GM11168 (cell line): ENCODE data around the gene CD300H.

Experiments used
- in situ Hi-C: fragments of 300-500 bp; cut with MboI; formaldehyde crosslinking; loops from one replicate; pipeline ENCODE4 v1.12.0; 2022; ENCODE audit warnings: low sequenced_read_pairs; ENCODE audit not compliant: unreplicated experiment

CD300H gene

DNA sequence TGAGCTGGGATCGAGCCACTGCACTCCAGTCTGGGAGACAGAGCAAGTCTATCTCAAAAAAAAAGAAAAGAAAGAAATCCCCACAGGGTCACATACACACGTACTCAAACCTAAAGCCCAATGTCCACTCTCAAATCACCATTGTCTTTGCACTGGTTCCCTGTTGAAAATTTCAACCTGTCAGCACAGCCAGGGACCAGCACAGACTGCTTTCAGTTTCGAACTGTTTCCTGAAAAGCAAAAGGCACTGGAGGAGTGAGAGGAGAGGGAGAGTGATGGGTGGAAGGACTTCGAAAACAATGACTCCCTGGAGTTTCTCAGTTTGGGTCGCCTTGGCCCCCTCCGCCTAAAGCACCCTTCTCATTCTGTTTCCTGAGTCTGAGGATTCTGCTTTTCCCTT is 12.4 kb downstream of the CD300H start:
- in situ Hi-C loops: no loop called here

DNA sequence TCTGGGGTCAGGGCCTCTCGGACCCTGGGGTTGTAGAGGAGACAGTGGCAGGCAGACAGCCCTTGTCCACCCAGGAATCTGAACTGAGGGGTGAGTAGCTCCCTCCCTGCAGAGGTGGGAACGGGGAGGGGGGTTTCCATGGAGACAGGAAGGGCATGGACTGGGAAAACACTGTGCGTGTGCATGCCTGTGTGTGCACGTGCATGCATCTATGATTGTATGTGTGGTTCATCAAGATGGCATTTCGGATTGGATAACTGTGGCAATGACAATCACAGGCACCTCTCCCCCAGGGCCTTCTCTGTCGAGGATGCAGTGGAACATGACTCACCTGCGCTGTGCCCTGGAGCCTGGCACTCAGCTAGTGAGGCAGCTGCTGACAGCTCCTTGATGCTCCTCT is 15.3 kb downstream of the CD300H start:
- in situ Hi-C loops: no loop called here

DNA sequence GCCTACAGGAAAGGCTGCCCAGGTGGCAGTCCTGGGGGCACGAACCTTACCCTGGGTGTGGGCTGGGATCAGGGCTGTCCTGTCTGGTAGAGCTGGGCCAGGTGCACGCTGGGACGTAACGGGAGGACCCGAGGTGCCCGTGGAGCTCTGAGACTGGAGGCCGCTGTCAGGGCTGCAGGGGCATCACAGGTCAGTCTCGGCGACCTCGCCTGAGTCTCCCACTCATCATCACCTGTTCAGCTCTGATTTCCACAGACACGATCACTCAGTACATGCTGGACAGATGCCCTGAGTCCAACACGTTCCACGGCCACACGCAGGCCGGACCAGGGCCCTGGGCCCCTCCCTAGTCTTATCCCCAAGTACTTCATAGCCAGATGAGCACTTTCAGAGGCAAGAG is 16.7 kb downstream of the CD300H start:
- in situ Hi-C loops: no loop called here

DNA sequence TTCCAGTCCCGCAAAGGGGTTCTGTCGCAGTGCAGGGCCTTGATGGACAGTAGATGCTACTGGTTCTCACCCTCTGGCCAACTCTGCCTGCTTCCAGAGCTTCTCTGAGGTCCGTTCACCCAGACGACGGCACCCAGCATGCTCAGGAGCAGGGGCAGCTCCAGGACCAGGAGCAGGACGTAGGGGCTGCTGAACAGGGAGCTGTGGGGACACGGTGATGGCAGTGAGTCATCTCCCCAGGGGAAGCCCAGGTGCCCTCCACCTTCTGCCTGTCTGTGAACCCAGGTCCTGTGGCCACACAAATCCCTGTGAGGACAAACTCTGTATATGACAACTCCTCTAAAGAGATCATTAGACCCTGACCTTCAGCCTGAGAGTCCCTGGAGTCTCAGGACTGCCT is 18.0 kb downstream of the CD300H start:
- in situ Hi-C loops: no loop called here

DNA sequence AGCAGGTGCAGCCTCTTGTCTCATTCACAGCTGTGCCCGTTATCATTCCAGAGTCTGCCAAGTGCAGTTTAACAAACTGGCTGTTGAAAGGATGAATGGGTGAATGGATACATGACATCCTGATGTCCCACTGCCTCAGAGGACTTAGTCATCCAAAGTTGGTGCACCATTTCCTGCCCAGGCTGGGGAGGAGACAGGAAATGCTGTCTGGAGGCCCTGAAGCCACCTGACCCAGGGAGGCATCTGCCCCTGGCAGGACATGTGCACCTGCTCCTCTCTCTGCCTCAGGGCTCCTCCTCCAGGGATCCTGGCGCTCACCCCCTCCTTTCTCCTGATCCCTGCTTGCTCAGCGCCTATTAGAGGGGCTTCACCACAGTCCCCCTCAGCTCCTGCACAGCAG is 19.6 kb downstream of the CD300H start:
- in situ Hi-C loops: no loop called here

DNA sequence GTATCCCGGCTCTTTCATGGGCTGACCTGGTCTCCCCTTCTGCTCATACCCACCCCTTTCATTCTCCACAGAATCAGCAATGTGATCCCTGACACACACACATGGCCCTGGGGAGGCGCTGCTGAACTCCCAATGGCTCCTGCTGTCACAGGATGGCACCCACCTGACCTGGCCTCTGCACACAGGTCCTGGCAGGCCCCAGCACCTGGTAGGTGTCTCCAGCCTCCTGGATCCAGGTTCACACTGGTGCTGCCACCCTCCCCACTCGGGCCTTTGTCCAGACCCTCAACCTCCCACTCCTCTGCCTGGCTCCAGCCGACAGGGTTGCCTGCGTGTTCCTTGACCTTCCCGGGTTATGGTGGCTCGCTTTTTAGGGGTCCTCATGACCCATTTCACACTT is 20.0 kb downstream of the CD300H start:
- in situ Hi-C loops: no loop called here

DNA sequence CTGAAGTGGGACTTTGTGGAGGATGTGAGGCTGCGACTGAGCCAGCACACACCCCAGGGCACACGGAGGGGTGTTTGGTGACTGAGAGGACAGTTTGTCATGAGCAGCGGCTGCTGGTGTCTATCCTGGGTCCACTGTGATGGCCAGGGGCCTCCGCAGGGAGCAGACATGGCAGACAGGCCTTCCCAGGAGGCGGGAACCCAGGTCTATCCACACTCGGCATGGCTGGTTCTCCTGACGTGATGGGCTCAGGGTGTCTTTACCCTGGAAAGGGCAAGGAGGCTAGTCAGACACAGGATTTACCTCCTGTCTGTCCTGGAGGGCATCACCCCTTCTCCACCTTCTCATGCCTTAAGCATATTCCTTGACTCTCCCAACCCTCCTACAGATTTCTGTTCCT is 20.7 kb downstream of the CD300H start:
- in situ Hi-C loops: no loop called here

DNA sequence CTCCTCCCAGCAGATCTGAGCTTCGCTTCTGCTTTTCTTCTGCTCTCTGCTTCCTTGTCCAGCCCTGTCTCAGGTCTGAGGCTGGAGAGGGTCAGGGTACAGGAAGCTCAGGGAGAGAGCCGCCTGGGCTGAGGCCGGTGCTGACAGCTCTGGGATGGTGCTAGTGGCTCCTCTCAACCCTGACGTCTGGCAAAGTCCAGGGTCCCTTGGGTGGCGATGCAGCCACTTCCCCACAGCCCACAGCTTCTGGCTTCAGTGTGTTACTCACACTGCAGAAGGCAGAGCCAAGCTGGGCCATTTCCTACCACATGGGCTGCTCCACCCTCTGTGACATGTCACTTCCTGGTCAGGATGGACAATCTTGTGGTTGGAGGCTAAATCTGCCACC is 21.5 kb downstream of the CD300H start, which contains the start of gene CD300C:
Gene CD300C, minus strand, starts transcription at position 273 of the 388 bp plus-strand sequence. CDS start 333 bp downstream, outside the sequence.
- in situ Hi-C loops: no loop called here

DNA sequence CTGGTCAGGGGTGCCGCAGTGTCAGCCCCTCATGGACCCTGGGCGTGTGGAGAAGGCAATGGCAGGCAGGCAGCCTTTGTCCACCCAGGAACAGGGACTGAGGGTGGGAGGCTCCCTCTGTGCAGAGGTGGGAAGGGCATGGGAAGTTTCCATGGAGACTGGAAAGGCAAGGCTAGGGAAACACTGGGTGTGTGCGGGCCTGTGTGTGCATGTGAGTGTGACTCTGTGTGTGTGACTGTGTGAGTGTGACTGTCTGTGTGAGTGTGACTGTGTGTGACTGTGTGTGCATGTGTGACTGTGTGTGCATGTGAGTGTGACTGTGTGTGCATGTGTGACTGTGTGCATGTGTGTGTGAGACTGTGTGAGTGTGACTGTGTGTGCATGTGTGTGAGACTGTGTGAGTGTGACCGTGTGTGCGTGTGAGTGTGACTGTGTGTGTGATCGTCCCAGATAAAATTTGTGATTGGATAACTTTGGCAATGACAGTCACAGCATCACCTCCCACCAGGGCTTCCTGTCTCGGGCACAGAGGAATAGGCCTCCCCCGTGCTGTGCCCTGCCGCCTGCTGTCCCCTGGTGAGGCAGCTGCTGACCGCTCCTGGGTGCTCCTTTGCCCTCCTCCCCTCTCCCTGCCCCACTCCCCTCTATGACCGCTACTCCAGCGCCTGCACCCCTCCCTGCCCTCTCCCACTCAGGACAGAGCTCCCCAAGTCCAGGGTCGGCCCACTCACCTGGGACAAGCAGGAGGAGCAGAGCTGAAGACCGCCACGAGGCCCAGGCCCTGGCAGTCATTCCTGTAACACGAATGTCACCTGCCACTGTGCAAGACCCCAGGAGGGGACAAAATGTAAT is 22.1 kb downstream of the CD300H start:
- in situ Hi-C loops: no loop called here

DNA sequence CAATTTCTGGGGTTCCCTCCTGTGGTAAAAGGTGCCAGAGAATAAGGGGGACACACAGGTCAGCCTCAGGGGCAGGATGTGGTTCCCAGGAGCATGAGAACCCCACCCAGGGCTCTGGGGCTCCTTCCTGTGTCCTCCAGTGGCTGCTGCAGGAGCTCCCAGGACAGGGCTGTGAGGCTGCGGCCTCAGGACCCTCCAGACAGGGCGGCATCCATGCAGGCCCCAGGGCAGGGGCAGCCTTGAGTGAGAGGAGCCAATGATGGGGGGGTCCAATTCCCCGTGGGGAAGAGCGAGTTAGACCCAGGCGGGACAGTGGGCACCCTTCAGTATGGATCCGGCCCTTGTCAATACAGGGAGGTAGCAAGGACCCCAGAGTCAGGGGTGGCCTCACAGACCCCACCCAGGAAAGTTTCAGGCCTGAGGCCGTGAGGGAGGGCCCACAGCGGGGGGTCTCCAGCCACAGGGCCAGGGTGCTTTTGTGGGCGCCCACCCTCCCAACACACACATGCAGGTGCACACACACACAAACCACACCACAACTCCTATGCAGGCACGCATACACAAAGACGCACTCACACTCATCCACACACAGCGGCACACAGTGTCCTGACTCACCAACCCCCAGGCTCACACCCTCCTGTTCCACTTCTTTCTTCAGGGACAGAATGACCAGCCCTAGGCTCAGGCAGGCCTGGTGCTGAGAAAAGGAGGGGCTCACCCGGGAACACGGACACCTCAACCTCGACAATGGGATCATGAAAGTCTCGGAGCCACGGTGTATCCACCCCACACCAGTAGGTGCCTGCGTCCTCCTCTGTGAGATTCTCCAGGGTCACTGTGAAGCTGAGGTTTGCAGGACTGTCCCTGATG is 23.2 kb downstream of the CD300H start:
- in situ Hi-C loops: no loop called here

DNA sequence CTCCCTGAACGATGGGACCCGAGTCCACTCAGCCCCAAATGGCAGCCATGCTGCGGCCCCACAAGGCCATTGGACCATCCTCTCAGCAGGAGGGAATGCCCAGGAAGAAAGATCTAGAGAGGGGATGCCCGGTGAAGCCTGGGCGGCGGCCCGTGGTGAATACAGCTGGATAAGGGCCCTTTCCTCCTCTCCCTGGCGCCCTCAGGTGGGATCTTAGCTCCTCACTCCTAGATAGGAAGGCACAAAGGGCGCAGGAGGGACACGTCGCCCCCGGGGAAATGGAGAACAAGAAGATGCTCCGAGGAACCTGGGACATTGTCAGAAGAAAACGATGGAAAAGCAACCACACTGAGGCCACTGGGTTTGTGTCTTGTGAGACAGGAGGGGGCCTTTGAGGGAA is 23.9 kb downstream of the CD300H start:
- in situ Hi-C loops: no loop called here

DNA sequence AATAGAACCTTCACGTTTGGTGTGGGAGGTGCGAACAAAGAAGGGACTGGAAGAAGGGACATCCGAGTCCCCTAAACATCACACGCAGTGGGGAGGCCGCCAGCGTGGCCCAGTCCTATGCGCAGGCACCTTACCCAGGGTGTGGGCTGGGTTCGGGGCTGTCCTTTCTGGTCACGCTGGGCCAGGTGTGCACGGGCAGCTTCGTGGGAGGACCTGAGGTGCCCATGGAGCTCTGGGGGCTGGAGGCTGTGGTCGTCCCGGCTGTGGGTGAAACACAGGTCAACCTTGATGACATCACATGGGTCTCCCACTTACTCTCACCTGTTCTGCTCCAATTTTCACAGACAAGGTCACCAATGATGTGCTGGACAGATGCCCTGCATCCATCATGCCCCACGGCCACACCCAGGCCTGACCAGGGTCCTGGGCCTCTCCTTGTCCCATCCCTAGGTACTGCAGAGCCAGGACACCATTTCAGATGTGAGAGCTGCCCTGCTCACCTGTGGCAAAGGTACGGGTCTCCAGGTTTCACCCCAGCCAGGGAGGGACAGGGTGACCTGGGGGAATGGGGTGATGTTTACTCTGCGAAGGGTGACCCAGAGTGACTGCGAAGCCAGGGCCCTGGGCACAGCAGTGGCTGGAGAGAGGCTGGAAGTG is 24.5 kb downstream of the CD300H start:
- in situ Hi-C loops: no loop called here

DNA sequence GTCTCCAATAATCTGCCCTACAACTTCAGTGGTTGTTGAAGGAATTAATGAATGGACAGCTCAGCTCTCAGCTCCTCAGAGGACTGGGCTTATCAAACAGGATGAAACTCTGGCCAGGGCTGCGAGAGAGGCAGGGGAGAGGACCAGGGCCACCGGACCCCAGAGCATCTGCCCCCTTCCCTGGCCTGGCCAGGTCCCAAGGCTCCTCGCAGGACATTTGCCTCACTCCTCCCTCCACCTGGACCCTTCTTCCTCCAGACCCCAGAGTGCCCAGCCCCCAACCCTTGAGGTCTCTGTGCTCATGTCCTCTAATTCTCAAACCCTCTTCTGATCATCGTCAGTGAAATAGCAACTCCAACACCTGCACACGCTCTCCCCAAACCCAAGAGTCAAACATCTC is 25.1 kb downstream of the CD300H start:
- in situ Hi-C loops: no loop called here

DNA sequence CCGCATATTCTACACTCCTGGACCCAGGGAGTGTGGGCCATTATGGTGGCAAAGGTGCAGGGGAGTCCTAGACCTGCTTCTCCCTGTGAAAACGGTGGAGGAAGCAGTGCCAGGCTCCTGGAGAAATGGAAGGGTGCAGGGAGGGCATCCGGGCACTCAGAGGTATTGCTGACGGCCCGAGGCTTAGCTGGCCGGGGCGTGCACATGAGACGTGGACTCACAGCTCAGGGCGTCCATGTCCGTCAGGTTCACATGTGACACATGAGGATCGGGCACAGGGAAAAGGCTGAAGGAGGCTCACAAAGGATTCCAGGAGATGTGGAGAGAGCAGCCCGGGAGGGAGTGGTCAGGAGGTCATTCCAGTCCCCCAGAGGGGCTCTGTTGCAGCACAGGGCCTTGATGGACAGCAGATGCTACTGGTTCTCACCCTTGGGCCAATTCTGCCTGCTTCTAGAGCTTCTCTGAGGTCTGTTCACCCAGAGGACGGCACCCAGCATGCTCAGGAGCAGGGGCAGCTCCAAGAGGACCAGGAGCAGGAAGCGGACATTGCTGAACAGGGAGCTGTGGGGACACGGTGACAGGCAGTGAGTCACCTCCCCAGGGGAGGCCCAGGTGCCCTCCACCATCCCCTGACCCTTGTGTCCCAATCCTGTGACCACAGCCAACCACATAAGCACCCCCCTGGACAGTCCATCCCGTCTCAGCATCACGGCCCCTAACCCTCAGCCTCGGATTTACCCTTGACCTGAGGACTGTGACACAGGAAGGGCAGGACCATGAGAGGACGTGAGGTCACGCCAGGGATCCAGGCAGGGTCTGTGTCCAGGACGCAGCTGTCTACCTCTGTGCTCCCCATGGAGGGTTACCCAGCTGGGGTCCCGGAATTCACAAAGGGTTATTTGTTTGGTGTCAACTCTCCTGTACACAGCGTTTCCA is 25.9 kb downstream of the CD300H start:
- in situ Hi-C loops: no loop called here

DNA sequence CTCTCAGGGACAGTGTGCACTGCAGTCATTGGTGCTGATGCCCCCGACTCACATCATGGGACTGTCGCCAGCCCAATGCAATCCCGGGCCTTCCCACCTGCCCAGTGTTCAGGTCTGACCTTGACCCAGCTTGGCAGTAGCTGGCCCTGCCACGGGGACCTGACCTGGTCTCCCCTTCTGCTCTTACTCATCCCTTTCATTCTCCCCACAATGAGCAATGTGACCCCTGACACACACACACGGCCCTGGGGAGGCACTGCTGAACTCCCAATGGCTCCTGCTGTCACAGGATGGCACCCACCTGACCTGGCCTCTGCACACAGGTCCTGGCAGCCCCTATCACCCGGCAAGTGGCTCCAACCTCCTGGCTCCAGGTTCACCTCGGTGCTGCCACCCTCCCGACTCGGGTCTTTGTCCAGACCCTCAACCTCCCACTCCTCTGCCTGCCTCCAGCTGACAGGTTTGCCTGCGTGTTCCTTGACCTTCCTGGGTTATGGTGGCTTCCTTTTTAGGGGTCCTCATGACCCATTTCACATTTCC is 28.0 kb downstream of the CD300H start:
- in situ Hi-C loops: no loop called here

DNA sequence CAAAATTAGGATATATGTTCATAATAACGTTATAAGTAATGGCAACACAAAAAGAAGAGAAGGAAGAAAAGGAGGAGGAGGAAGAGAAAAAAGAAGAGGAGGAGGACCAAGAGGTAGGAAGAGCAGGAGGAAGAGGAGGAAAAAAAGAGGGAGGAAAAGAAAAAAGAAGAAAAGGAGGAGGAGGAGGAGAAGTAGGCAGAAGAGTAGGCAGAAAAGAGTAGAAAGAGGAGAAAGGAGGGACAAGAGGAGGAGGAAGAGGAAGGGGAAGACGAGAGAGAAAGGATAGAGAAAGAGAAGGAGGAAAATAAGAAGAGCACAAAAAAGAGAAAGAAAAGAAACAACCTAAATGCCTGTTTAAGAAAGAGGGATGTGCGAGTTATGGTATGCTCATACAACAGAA is 30.4 kb downstream of the CD300H start:
- in situ Hi-C loops: no loop called here

DNA sequence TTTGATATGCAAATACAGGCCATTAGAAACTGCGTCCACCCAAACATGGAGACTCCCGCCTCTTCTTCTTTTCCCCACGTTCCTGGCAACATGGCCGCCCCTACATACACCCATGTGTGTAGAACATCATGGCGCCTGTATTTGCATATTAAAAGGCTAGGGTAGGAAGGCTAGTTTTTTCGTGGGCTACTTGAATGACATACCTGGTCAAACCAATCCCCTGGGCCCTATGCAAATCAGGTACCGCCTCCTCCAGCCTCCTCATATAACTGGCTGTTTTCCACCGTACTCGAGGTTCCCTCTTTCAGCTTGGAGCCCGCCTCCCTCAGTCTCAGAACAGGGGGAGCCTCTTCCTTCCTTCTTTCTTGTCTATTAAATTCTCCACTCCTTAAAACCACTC is 35.2 kb downstream of the CD300H start:
- in situ Hi-C loops: no loop called here

DNA sequence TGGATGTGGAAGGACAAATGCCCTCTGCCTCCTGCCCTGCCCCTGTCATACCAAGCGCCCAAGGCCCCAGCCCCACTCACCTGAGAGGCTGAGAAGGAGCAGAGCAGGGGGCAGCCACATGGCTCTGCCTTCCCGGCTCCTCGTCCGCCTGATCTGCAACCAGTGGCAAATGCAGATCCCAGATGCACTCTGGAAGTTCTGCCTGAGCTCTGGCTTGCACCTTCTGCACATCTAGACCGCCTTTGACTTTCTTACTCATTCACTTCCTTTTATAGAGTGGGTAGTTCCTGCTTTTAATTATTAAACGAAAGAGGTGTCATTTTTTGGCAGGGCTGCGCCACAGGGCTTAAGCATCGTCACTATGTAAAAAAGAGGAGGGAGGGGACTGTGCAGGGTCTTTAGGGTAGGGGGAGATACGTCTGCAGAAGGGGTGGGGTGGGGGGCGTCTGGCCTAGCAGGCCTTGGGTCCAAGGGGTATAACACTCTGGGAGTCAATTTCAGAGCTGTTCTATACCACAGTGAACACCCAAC is 36.0 kb downstream of the CD300H start, which contains the start of gene CD300LB:
Gene CD300LB, minus strand, starts transcription at position 245 of the 531 bp plus-strand sequence. Its CDS starts 125 bp downstream, at position 120.
- in situ Hi-C loops: no loop called here

DNA sequence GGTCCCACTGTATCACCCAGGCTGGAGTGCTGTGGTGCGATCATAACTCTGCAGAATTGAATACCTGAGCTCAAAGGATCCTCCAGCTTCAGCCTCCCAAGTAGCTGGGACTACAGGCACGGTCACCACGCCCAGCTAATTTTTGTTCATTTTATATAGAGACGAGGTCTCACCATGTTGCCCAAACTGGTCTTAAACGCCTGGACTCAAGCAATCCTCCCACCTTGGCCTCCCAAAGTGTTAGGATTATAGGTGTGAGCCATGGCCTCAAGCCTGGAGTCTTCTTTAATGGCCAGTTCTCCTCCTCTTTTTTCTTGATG is 36.5 kb downstream of the CD300H start:
- in situ Hi-C loops: no loop called here
